Measurements from ENCODE around the gene ZNHIT2. TPM values are rescaled to one million over a fixed set of nuclear protein-coding genes. Genes with fewer than 3 reads are reported as not detected.

ZNHIT2 gene
- 10 to 100 TPM; 11.5 to 12.7 TPM for total RNA-seq

DNA sequence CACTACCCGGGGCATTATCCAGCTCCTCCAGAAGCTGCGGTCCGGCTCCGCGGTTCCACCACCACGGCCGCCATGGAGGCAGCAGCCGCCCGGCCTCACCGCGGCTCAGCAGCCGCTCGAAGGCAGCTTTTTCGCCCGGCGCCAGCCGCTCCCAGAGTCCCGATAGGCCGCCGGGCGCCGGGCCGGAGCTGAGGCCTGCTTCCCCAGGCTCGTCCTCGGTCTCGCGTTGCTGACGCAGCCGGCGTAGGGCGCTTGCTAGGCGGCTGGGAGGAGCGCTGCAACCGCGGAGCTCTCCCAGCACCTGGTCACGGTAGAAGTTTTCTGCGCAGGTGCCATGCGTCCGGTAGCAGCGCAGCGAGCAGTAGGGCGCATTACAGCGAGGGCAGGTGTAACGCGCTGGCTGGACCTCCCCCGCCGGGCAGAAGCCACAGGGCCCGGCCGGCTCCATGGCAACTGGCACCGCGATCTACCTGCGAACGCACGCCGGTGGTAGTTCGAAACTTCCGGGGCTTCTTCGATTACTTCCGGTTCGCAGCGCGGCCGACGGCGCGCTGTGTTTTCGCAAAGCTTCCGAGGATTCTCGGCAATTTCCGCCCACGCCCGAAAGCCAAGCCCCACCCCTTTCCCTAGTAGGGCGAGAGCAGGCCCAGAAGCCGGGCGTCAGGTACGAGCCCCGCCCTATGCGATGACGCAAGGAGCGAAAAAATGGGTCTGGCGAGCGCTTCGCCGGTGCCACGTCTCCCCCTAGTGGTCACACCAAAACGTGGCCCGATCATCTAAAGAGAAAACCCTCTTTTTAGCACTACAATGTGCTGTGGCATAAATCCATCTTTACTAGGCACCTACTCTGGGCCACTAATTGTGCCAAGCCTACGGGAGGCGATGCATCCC is at the start of gene ZNHIT2:
TSS of gene ZNHIT2 (minus strand) at position 496 of the 891 bp plus-strand sequence. CDS start at position 448, 48 bp downstream.
- Mint-ChIP-seq H3K36me3 (ENCODE audit: low read depth) (peaks cover 61% of the 10 kb centered on the region), H3K27me3 (no peaks in the 10 kb centered on the region), H3K4me1 (ENCODE audit: low read depth) (peaks cover 53% of the 10 kb centered on the region)

GRCh38 chr11:65166893-65167292 is 49.4 kb upstream of the ZNHIT2 start:
- Mint-ChIP-seq H3K9me3 (no peaks in the 10 kb centered on the region), H3K4me3 (no peak overlapping the region), H3K36me3 (ENCODE audit: low read depth) (no peaks in the 10 kb centered on the region), H3K4me1 (ENCODE audit: low read depth) (no peaks in the 10 kb centered on the region), H3K27ac (no peak overlapping the region), H3K27me3 (no peaks in the 10 kb centered on the region)
- ChIA-PET CTCF (interaction anchor here (1.1 kb wide), 1 partner anchor 59 kb away, joined by 3 read pairs; no protein-coding TSS in a partner anchor), POLR2A (no interaction called here)
- intact Hi-C loops (cut with micrococcal nuclease) = no loop called here
- ATAC-seq = no peak
- DNase-seq = no peak
- TF ChIP-seq, protein P1, sequence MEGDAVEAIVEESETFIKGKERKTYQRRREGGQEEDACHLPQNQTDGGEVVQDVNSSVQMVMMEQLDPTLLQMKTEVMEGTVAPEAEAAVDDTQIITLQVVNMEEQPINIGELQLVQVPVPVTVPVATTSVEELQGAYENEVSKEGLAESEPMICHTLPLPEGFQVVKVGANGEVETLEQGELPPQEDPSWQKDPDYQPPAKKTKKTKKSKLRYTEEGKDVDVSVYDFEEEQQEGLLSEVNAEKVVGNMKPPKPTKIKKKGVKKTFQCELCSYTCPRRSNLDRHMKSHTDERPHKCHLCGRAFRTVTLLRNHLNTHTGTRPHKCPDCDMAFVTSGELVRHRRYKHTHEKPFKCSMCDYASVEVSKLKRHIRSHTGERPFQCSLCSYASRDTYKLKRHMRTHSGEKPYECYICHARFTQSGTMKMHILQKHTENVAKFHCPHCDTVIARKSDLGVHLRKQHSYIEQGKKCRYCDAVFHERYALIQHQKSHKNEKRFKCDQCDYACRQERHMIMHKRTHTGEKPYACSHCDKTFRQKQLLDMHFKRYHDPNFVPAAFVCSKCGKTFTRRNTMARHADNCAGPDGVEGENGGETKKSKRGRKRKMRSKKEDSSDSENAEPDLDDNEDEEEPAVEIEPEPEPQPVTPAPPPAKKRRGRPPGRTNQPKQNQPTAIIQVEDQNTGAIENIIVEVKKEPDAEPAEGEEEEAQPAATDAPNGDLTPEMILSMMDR (IDR thresholded peaks at IDR 0.05) = no peak

More for the DNA sequence above, at the start of gene ZNHIT2:
- Mint-ChIP-seq H3K9me3 (no peaks in the 10 kb centered on the region), H3K4me3 (peak within 1 kb of the TSS; percentile 87), H3K27ac (peak within 1 kb of the TSS; percentile 95)
- intact Hi-C loops (cut with micrococcal nuclease) = loop anchor here (10.0 kb wide), 1 partner anchor 103 kb away; the partner anchor contains the start of gene ARL2
- TF ChIP-seq, protein P1 (IDR thresholded peaks at IDR 0.05) = peak; percentile 79
- POLR2A ChIA-PET = interaction anchor here (0.8 to 16.2 kb wide), 22 partner anchors 9 to 304 kb away, joined by 3 to 294 read pairs (median 5); partner anchors contain the start of genes ARL2, BATF2, CDCA5 and POLA2
- DNase-seq = peak; percentile 100
- CTCF ChIA-PET = interaction anchor here (0.6 to 3.4 kb wide), 22 partner anchors 8 to 269 kb away, joined by 3 to 18 read pairs (median 4); partner anchors contain the start of genes ARL2, CAPN1, CDC42EP2 and CDCA5
- peak; percentile 75 for ATAC-seq

DNA sequence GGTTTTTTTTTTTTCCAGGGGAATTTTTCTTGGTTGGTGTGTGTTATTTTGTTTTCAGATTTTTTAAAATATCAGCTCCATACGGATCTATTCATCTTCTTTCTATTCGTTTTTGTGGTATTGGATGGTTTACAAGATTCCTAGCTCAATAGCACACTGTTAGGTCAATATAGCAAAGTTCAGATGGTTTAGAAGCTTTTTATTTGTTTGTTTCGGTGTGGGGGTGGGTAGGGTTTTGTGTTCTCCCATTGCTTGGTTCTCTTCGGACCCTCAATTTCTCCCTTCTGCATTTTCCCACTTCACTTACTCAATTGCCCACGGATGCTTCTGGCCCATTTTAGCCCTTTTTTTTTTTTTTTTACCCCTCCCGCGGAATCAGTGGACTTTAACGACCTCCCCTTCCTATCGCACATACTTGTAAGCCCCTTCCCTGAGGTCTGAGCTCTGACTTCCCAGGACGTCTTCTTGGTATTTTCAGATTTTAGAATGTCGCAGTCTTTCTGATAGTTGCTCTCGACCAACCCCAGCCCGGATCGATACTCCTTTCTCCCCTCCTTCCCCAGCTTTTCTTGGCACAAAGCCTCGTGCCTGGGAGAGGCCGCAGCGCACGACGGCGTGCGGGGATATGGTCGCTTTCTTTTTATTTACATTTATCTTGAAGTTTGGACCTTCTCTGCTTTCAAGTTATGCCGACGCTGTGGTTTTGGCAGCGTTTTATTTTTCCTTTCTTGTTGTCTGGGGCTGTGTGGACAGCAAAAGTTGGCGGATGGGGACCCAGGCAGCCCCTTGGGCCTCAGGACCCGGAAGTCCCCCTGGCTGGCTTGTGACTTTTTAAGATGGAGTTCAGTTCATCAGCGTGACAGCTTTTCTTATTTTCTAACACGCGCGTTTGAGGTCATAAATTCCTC is 48.2 kb upstream of the ZNHIT2 start:
- no peaks in the 10 kb centered on the region for H3K27me3 Mint-ChIP-seq
- H3K27ac Mint-ChIP-seq = no peak overlapping the region
- POLR2A ChIA-PET = interaction anchor here (0.7 kb wide), 1 partner anchor 34 kb away, joined by 3 read pairs; no protein-coding TSS in a partner anchor
- no peak for DNase-seq
- H3K36me3 Mint-ChIP-seq (ENCODE audit: low read depth) = no peaks in the 10 kb centered on the region
- intact Hi-C loops (cut with micrococcal nuclease) = no loop called here
- CTCF ChIA-PET = no interaction called here
- H3K9me3 Mint-ChIP-seq = no peaks in the 10 kb centered on the region
- H3K4me1 Mint-ChIP-seq (ENCODE audit: low read depth) = no peaks in the 10 kb centered on the region
- no peak for ATAC-seq
- H3K4me3 Mint-ChIP-seq = no peak overlapping the region
- TF ChIP-seq, protein P1 (IDR thresholded peaks at IDR 0.05) = no peak

GRCh38 chr11:65163684-65164083 is 46.2 kb upstream of the ZNHIT2 start:
- Mint-ChIP-seq H3K27me3 (no peaks in the 10 kb centered on the region), H3K27ac (no peak overlapping the region), H3K4me1 (ENCODE audit: low read depth) (no peaks in the 10 kb centered on the region), H3K4me3 (no peak overlapping the region), H3K36me3 (ENCODE audit: low read depth) (no peaks in the 10 kb centered on the region), H3K9me3 (no peaks in the 10 kb centered on the region)
- ATAC-seq (no peak), DNase-seq (no peak)
- POLR2A ChIA-PET = interaction anchor here (0.6 kb wide), 1 partner anchor 104 kb away, joined by 3 read pairs; no protein-coding TSS in a partner anchor
- intact Hi-C loops (cut with micrococcal nuclease) = no loop called here
- TF ChIP-seq, protein P1 (IDR thresholded peaks at IDR 0.05) = no peak
- CTCF ChIA-PET = no interaction called here
